GM21515 (cell line): ENCODE data around the gene C21orf58.

Experiments
- ATAC-seq: cut with Tn5 transposase; IDR thresholded peaks from one replicate; pipeline ENCODE4 v1.9.1; 2021; ENCODE audit not compliant: unreplicated experiment

C21orf58 gene

GRCh38 chr21:46297338-46298271 lies 26.1 kb downstream of the C21orf58 start:
- no peak for ATAC-seq

GRCh38 chr21:46295996-46296752 lies 27.5 kb downstream of the C21orf58 start:
- no peak for ATAC-seq

GRCh38 chr21:46295177-46295770 lies 28.4 kb downstream of the C21orf58 start:
- ATAC-seq, result no peak

- no peak for ATAC-seq
These were observed 29.0 kb downstream of the C21orf58 start for GRCh38 chr21:46294647-46295176.

- ATAC-seq, result no peak
These were observed 32.1 kb downstream of the C21orf58 start for GRCh38 chr21:46291561-46291960.

GRCh38 chr21:46289655-46290179 lies 34.0 kb downstream of the C21orf58 start:
- ATAC-seq, result no peak

- ATAC-seq, result no peak
These were observed 36.1 kb downstream of the C21orf58 start for GRCh38 chr21:46287541-46287940.

- no peak for ATAC-seq
These were observed 37.0 kb downstream of the C21orf58 start for GRCh38 chr21:46286648-46287002.

- ATAC-seq, result peak; percentile 78
These were observed 37.7 kb downstream of the C21orf58 start, which contains the start of gene YBEY for GRCh38 chr21:46285761-46286647. TSS of gene YBEY (plus strand) at chr21:46286342. CDS start at chr21:46286914, 572 bp downstream.

GRCh38 chr21:46285206-46285661 lies 38.4 kb downstream of the C21orf58 start, which contains the start of gene MCM3AP:
TSS of gene MCM3AP (minus strand) at chr21:46285611. CDS start at chr21:46285286, 325 bp downstream.
- ATAC-seq, result no peak

- ATAC-seq, result no peak
These were observed 38.9 kb downstream of the C21orf58 start for GRCh38 chr21:46284733-46285132.

GRCh38 chr21:46284077-46284644 lies 39.5 kb downstream of the C21orf58 start:
- ATAC-seq, result no peak

GRCh38 chr21:46274797-46275390 lies 48.8 kb downstream of the C21orf58 start:
- ATAC-seq, result no peak

GRCh38 chr21:46273341-46273740 lies 50.3 kb downstream of the C21orf58 start:
- no peak for ATAC-seq

GRCh38 chr21:46269466-46269865 lies 54.2 kb downstream of the C21orf58 start:
- no peak for ATAC-seq

- no peak for ATAC-seq
These were observed 55.3 kb downstream of the C21orf58 start for GRCh38 chr21:46268371-46268770.

GRCh38 chr21:46266946-46267345 lies 56.7 kb downstream of the C21orf58 start:
- ATAC-seq, result no peak

GRCh38 chr21:46265736-46266525 lies 57.7 kb downstream of the C21orf58 start:
- ATAC-seq, result no peak
